HepG2 (cell line): ENCODE results near the gene SYT1. TPM values are rescaled to one million over a fixed set of nuclear protein-coding genes. Genes with fewer than 3 reads are reported as not detected.

Source experiments
- ATAC-seq: fragments of 200-7000 bp; cut with Tn5 transposase; 3 replicates; pipeline ENCODE4 v1.9.1; 2020; ENCODE audit warnings: mild to moderate bottlenecking, moderate library complexity
- BruUV-seq: library from RNA; stranded (reverse); fragments of 400-500 nt; replicated peaks from 2 replicates; lab custom pipeline; 2021; lab: Mats Ljungman, UMichigan
- CTCF ChIA-PET: fragments of 300-600 bp; formaldehyde crosslinking; extraction: SDS; loops from one replicate; lab custom pipeline; 2021; ENCODE audit warnings: low total read pairs, inconsistent platforms, low intra/inter-chr PET ratio; lab: Yijun Ruan, JAX
- POLR2A ChIA-PET: fragments of 350-600 bp; sonication (Branson Sonifier 250); formaldehyde crosslinking; loops from one replicate; lab custom pipeline; 2020; ENCODE audit warnings: antibody characterized with exemption, inconsistent platforms; lab: Yijun Ruan, JAX
- DNase-seq: peaks from one replicate; pipeline ENCODE4 v3.0.0-alpha.2; 2015; ENCODE audit warnings: low spot score
- FAIRE-seq: peaks from 3 replicates; lab custom pipeline; 2011; peaks lifted over from hg19 to GRCh38; lab: Jason Lieb, UNC
- H2AFZ ChIP-seq: one replicate; pipeline ENCODE4 v1.6.1; 2011; ENCODE audit warnings: low read length, inconsistent platforms
- H3K27ac ChIP-seq: fragments of 300-600 bp; 3 replicates; pipeline ENCODE4 v1.8.0; 2011; ENCODE audit warnings: mixed run types, mild to moderate bottlenecking, mixed read lengths, low read length, inconsistent platforms; ENCODE audit not compliant: insufficient read depth; ENCODE audit errors: extremely low read length
- H3K27me3 ChIP-seq, 2 experiments: fragments of 200-600 bp in 1 of 2; 2 replicates in 1 of 2; 3 replicates in 1 of 2; pipeline versions ENCODE4 v1.6.0 to v1.8.0; 2011; ENCODE audit warnings: low read length in 2 of 2, mild to moderate bottlenecking in 2 of 2, moderate library complexity in 2 of 2, inconsistent platforms in 1 of 2; ENCODE audit not compliant: insufficient read depth in 2 of 2, control insufficient read depth in 1 of 2
- H3K36me3 ChIP-seq, 2 experiments: fragments of 200-600 bp in 1 of 2; replicated peaks in 1 of 2; 2 replicates in 1 of 2; 3 replicates in 1 of 2; pipeline versions ENCODE4 v1.5.1 to v1.8.0; 2011; ENCODE audit warnings: low read length in 2 of 2, inconsistent platforms in 1 of 2; ENCODE audit not compliant: insufficient read depth in 2 of 2, control insufficient read depth in 1 of 2
- H3K4me1 ChIP-seq: 2 replicates; pipeline ENCODE4 v1.5.1; 2012; ENCODE audit warnings: low read length, inconsistent platforms; ENCODE audit not compliant: insufficient read depth
- H3K4me2 ChIP-seq: 2 replicates; pipeline ENCODE4 v1.6.0; 2011; ENCODE audit warnings: low read depth, low read length, inconsistent platforms
- H3K4me3 ChIP-seq, 3 experiments: fragments of 200-600 bp in 1 of 3; sonication (generic), shearing (Covaris generic) in 1 of 3; replicated peaks in 1 of 3; 2 replicates each; pipeline ENCODE4 v1.5.1; 2011 to 2016; ENCODE audit warnings: low read length in 3 of 3, inconsistent platforms in 2 of 3, low read depth in 2 of 3, mild to moderate bottlenecking in 2 of 3, control low read depth in 1 of 3, mixed read lengths in 1 of 3; ENCODE audit not compliant: insufficient read depth in 1 of 3
- H3K79me2 ChIP-seq: one replicate; pipeline ENCODE4 v1.6.1; 2011; ENCODE audit warnings: low read length, inconsistent platforms; ENCODE audit not compliant: insufficient read depth
- H3K9ac ChIP-seq: 2 replicates; pipeline ENCODE4 v1.6.0; 2011; ENCODE audit warnings: mild to moderate bottlenecking, low read depth, low read length, inconsistent platforms; ENCODE audit not compliant: insufficient read depth
- H3K9me3 ChIP-seq: 2 replicates; pipeline ENCODE4 v1.5.1; 2012; ENCODE audit warnings: mild to moderate bottlenecking, low read length
- H4K20me1 ChIP-seq: 2 replicates; pipeline ENCODE4 v1.6.0; 2011; ENCODE audit warnings: inconsistent platforms, mild to moderate bottlenecking, low read length, moderate library complexity; ENCODE audit not compliant: insufficient read depth
- ARNT ChIP-seq: fragments of 450-650 bp; IDR thresholded peaks from 2 replicates; pipeline ENCODE4 v1.6.1; 2017
- KMT2A ChIP-seq: sonication (generic); formaldehyde crosslinking; IDR thresholded peaks from 2 replicates; pipeline ENCODE4 v1.4.0; 2020; ENCODE audit warnings: missing genetic modification reagents
- MAFK ChIP-seq, 2 experiments: IDR thresholded peaks in 1 of 2; conservative IDR thresholded peaks in 1 of 2; 2 replicates each; pipeline ENCODE4 v1.6.1; 2011; ENCODE audit warnings: improper control_type of control experiment in 2 of 2, low read length in 2 of 2
- RBFOX2 ChIP-seq: fragments of 200-400 bp; formaldehyde crosslinking; IDR thresholded peaks from 2 replicates; pipeline ENCODE4 v1.6.1; 2017; ENCODE audit warnings: low read depth, mild to moderate bottlenecking, low read length
- XRCC5 ChIP-seq: fragments of 200-400 bp; formaldehyde crosslinking; optimal IDR thresholded peaks from 2 replicates; pipeline ENCODE3; 2017; ENCODE audit warnings: mild to moderate bottlenecking, low read length
- ZC3H4 ChIP-seq: sonication (generic); formaldehyde crosslinking; IDR thresholded peaks from 2 replicates; pipeline ENCODE4 v1.4.0; 2020; ENCODE audit warnings: missing genetic modification reagents, borderline replicate concordance
- ZNF337 ChIP-seq: sonication (generic); formaldehyde crosslinking; IDR thresholded peaks from 2 replicates; pipeline ENCODE4 v1.5.1; 2020; ENCODE audit warnings: missing genetic modification reagents, low read depth, mild to moderate bottlenecking, borderline replicate concordance
- ZNF782 ChIP-seq: sonication (generic); formaldehyde crosslinking; IDR thresholded peaks from 2 replicates; pipeline ENCODE4 v1.4.0; 2020; ENCODE audit warnings: missing genetic modification reagents, mild to moderate bottlenecking, borderline replicate concordance
- WGBS: methylation state at CpG from one replicate; pipeline ENCODE4 v1.1.6; 2017; ENCODE audit warnings: low lambda C conversion rate; 5-methylcytosine and 5-hydroxymethylcytosine counted together
- in situ Hi-C: cut with HindIII; loops from 2 replicates; pipeline ENCODE4 v1.10.0; 2017; ENCODE audit warnings: low pct_unique_long_range_greater_than_20kb; ENCODE audit not compliant: extremely low pct_ligation_motif_present
- intact Hi-C: fragments of 100-400 bp; cut with micrococcal nuclease; formaldehyde crosslinking; loops from one replicate; pipeline ENCODE4 v1.10.0; 2022; ENCODE audit not compliant: unreplicated experiment
- polyA plus RNA-seq, 8 experiments: library from polyadenylated mRNA; depleted of rRNA in 3 of 8; stranded (reverse) in 7 of 8; unstranded in 1 of 8; fragments of >200 nt; fragmentation: Illumina TruSeq in 4 of 8; extraction: Trizol in 4 of 8; gene quantifications; 2 replicates each; pipeline versions ENCODE4 v1.2.1 to v1.2.3, GENCODE V29; 2011 to 2016; ENCODE audit warnings: low read depth in 4 of 8, missing spikeins in 1 of 8, mixed read lengths in 1 of 8; ENCODE audit not compliant: insufficient read depth in 1 of 8
- total RNA-seq, 5 experiments: library from RNA; depleted of rRNA; stranded (reverse); fragments of >200 nt; fragmentation: Illumina TruSeq; extraction: Trizol; gene quantifications; 2 replicates each; pipeline ENCODE4 v1.2.3, GENCODE V29; 2016; ENCODE audit warnings: low read depth in 1 of 5
- TF ChIP-seq, protein P1 (sequence below): sonication (generic); formaldehyde crosslinking; IDR thresholded peaks from 2 replicates; pipeline ENCODE4 v1.4.0; 2020; ENCODE audit warnings: missing genetic modification reagents
- TF ChIP-seq, protein P2 (sequence below): sonication (generic); formaldehyde crosslinking; IDR thresholded peaks from 2 replicates; pipeline ENCODE4 v1.4.0; 2020; ENCODE audit warnings: missing genetic modification reagents, borderline replicate concordance
- TF ChIP-seq, protein P3 (sequence below): sonication (generic); formaldehyde crosslinking; IDR thresholded peaks from 2 replicates; pipeline ENCODE4 v1.5.0; 2020; ENCODE audit warnings: missing genetic modification reagents
- TF ChIP-seq, protein P4 (sequence below): sonication (generic); formaldehyde crosslinking; IDR thresholded peaks from 2 replicates; pipeline ENCODE4 v1.4.0; 2020; ENCODE audit warnings: mild to moderate bottlenecking, missing genetic modification reagents
- TF ChIP-seq, protein P5 (sequence below): sonication (generic); formaldehyde crosslinking; IDR thresholded peaks from 2 replicates; pipeline ENCODE4 v1.5.0; 2020; ENCODE audit warnings: missing genetic modification reagents, mild to moderate bottlenecking, borderline replicate concordance
- TF ChIP-seq, protein P6 (sequence below): fragments of 450-650 bp; IDR thresholded peaks from 2 replicates; pipeline ENCODE4 v1.6.1; 2017

Gene SYT1
- total and polyA plus RNA-seq, 2 of the 13 experiments (the other 11 are each of a cell fraction or from before 2014, with no cell fraction given): not detected

DNA sequence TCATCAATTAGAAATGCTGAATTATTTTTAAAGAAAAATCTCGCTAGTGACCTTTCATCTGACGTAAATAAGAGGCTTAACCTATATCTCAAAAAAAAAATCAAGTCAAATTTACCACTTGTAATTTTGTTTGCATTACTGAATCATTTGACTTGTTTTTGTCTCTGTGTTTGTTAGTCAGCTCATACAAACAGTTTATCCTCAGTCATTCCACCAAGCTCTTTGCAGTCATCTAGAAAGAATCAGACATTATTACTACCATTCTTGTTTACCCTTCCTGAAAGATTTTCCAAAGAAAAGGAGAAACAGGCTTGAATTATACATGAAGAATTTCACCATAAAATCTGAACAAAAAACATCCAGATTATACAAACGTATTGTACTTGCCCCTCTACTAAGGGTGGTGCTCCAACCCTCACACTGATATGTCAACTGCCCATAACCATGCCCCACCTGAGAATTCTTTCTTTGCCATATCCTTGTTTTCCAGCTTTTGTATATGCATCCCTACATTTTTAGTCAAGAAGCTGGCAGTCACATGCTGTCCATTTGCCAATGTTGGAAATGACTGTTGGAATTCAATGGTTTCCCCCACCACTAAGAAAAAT is 569.0 kb downstream of the SYT1 start:
- ChIA-PET POLR2A (no interaction called here), CTCF (no interaction called here)
- TF ChIP-seq, protein P1, sequence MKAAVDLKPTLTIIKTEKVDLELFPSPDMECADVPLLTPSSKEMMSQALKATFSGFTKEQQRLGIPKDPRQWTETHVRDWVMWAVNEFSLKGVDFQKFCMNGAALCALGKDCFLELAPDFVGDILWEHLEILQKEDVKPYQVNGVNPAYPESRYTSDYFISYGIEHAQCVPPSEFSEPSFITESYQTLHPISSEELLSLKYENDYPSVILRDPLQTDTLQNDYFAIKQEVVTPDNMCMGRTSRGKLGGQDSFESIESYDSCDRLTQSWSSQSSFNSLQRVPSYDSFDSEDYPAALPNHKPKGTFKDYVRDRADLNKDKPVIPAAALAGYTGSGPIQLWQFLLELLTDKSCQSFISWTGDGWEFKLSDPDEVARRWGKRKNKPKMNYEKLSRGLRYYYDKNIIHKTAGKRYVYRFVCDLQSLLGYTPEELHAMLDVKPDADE (CRISPR knock-in tag): no peak
- TF ChIP-seq ZNF782 (CRISPR knock-in tag) (no peak), RBFOX2 (no peak), MAFK (conservative IDR thresholded peaks at IDR 0.05 in 1 of 2, IDR thresholded peaks at IDR 0.05 in 1 of 2; ENCODE audit: low read length in 2 of 2) (no peak), KMT2A (no peak), ZNF337 (CRISPR knock-in tag) (no peak), XRCC5 (no peak), ZC3H4 (CRISPR knock-in tag) (no peak), ARNT (no peak)
- TF ChIP-seq, protein P2, sequence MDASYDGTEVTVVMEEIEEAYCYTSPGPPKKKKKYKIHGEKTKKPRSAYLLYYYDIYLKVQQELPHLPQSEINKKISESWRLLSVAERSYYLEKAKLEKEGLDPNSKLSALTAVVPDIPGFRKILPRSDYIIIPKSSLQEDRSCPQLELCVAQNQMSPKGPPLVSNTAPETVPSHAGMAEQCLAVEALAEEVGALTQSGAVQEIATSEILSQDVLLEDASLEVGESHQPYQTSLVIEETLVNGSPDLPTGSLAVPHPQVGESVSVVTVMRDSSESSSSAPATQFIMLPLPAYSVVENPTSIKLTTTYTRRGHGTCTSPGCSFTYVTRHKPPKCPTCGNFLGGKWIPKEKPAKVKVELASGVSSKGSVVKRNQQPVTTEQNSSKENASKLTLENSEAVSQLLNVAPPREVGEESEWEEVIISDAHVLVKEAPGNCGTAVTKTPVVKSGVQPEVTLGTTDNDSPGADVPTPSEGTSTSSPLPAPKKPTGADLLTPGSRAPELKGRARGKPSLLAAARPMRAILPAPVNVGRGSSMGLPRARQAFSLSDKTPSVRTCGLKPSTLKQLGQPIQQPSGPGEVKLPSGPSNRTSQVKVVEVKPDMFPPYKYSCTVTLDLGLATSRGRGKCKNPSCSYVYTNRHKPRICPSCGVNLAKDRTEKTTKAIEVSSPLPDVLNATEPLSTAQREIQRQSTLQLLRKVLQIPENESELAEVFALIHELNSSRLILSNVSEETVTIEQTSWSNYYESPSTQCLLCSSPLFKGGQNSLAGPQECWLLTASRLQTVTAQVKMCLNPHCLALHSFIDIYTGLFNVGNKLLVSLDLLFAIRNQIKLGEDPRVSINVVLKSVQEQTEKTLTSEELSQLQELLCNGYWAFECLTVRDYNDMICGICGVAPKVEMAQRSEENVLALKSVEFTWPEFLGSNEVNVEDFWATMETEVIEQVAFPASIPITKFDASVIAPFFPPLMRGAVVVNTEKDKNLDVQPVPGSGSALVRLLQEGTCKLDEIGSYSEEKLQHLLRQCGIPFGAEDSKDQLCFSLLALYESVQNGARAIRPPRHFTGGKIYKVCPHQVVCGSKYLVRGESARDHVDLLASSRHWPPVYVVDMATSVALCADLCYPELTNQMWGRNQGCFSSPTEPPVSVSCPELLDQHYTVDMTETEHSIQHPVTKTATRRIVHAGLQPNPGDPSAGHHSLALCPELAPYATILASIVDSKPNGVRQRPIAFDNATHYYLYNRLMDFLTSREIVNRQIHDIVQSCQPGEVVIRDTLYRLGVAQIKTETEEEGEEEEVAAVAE: no peak
- TF ChIP-seq, protein P3, sequence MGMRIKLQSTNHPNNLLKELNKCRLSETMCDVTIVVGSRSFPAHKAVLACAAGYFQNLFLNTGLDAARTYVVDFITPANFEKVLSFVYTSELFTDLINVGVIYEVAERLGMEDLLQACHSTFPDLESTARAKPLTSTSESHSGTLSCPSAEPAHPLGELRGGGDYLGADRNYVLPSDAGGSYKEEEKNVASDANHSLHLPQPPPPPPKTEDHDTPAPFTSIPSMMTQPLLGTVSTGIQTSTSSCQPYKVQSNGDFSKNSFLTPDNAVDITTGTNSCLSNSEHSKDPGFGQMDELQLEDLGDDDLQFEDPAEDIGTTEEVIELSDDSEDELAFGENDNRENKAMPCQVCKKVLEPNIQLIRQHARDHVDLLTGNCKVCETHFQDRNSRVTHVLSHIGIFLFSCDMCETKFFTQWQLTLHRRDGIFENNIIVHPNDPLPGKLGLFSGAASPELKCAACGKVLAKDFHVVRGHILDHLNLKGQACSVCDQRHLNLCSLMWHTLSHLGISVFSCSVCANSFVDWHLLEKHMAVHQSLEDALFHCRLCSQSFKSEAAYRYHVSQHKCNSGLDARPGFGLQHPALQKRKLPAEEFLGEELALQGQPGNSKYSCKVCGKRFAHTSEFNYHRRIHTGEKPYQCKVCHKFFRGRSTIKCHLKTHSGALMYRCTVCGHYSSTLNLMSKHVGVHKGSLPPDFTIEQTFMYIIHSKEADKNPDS (CRISPR knock-in tag): no peak
- TF ChIP-seq, protein P4, sequence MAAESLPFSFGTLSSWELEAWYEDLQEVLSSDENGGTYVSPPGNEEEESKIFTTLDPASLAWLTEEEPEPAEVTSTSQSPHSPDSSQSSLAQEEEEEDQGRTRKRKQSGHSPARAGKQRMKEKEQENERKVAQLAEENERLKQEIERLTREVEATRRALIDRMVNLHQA: no peak
- TF ChIP-seq, protein P5, sequence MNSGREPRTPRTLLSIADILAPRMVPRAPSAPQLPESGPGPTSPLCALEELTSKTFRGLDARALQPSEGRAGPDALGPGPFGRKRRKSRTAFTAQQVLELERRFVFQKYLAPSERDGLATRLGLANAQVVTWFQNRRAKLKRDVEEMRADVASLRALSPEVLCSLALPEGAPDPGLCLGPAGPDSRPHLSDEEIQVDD: no peak
- TF ChIP-seq, protein P6, sequence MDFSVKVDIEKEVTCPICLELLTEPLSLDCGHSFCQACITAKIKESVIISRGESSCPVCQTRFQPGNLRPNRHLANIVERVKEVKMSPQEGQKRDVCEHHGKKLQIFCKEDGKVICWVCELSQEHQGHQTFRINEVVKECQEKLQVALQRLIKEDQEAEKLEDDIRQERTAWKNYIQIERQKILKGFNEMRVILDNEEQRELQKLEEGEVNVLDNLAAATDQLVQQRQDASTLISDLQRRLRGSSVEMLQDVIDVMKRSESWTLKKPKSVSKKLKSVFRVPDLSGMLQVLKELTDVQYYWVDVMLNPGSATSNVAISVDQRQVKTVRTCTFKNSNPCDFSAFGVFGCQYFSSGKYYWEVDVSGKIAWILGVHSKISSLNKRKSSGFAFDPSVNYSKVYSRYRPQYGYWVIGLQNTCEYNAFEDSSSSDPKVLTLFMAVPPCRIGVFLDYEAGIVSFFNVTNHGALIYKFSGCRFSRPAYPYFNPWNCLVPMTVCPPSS: no peak
- H3K9me3 ChIP-seq: no peaks in the 10 kb centered on the region
- no peak for FAIRE-seq
- 31% methylated on average over 3 of the region's 3 CpGs for WGBS
- H3K27me3 ChIP-seq: no peaks in the 10 kb centered on the region; a peak in 1 of 5 replicates
- no peaks in the 10 kb centered on the region for H3K36me3 ChIP-seq
- H3K4me2 ChIP-seq: no peak overlapping the region
- no TSS peak for BruUV-seq
- no peaks in the 10 kb centered on the region for H3K79me2 ChIP-seq
- H3K27ac ChIP-seq: no peak overlapping the region
- H3K4me3 ChIP-seq: no peak overlapping the region
- no peak overlapping the region for H3K9ac ChIP-seq
- no peak for DNase-seq
- in situ Hi-C loops (no loop called here), intact Hi-C loops (no loop called here)
- H3K4me1 ChIP-seq: no peaks in the 10 kb centered on the region
- no peaks in the 10 kb centered on the region for H4K20me1 ChIP-seq
- no peak for ATAC-seq
- no peak overlapping the region for H2AFZ ChIP-seq
